GM10266 (cell line): ENCODE results near the gene PDGFRB.

Experiments
- DNase-seq: peaks from one replicate; pipeline ENCODE4 v3.0.0; 2012; ENCODE audit errors: extremely low spot score
- CTCF ChIP-seq: IDR thresholded peaks from 2 replicates; pipeline ENCODE4 v1.5.1; 2012; ENCODE audit warnings: mild to moderate bottlenecking, low read depth; ENCODE audit not compliant: control insufficient read depth, insufficient read depth; ENCODE audit errors: missing control alignments

Gene PDGFRB

DNA sequence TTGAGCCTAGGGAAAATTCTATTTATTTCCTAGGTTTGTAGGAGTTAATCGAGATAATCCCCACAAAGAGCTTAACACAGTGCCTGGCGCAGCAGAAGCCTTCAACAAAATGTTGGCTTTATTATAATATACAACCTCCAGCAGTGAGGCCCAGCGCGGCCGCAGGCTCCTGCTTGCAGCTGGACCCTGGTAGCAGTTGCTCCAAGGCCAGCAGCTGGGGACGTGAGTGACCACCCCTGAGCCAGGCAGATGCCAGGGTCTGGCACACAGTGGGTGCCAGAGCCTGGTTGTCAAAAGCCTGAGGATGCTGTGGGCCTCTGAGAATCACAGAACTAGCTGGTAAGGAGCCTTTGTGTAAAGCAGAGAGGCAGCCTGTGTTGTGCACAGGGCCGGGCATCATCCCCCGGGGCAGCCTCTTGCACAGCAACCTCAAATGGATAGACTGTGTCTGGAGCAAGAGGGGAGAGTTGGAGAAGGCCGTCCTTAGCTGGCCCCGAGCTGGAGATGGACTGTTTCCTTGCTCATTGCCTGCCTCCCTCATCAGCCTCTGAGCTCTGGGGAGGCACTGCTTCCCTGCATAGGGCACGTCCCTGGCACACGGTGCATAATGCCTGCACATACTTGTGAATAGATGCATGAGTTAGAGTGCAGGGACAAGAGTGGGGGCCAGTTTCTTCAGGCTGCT lies 86.5 kb downstream of the PDGFRB start:
- no peak for TF ChIP-seq CTCF
- no peak for DNase-seq

DNA sequence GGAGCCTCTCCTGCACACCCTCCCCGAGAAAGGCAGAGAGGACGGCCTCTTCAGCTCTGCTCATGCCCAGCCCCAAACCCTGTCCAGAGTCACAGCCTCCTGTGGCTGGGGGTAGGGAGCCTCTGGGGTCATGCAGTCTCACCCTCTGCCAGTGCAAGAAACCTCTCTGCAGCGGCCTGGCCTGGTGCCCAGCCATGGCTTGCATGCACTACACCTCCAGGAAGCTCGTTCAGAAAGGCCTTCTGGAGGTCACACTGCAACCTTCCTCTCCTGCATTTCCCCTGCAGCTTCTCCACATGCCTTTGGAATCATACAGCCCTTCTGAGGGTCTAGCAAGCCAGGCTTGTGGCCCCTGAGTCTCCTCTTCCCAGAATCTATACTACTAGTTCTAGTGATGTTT lies 87.2 kb downstream of the PDGFRB start:
- DNase-seq: no peak
- TF ChIP-seq CTCF: no peak

GRCh38 chr5:150068071-150068470 lies 87.6 kb downstream of the PDGFRB start:
- no peak for TF ChIP-seq CTCF
- no peak for DNase-seq

DNA sequence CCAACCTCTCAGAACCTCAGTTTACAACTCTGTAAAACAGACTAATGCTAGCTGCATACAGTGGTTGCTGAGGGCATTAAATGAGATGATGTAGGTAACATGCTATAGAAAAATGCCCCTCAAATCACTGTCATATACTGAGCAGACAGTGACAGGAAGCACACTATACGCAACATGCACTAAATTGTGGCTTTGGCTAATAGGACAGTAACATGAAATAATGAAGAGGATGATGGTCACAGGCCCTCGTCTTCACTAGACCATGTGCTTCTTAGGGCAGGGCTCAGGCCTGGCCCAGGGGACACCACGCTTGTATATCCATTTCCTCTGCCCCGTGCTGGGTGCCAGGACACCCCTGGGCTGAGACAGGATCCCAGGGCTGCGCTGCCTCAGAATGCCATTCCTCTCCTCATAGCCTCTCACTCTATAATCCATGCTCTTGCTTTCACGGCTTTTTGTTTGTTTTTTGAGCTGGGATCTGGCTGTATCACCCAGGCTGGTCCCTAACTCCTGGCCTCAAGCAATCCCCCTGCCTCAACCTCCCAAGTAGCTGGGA lies 88.2 kb downstream of the PDGFRB start:
- DNase-seq: no peak
- no peak for TF ChIP-seq CTCF

- peak; percentile 42 for DNase-seq
- no peak for TF ChIP-seq CTCF
These were observed 88.7 kb downstream of the PDGFRB start for GRCh38 chr5:150066901-150067396.

DNA sequence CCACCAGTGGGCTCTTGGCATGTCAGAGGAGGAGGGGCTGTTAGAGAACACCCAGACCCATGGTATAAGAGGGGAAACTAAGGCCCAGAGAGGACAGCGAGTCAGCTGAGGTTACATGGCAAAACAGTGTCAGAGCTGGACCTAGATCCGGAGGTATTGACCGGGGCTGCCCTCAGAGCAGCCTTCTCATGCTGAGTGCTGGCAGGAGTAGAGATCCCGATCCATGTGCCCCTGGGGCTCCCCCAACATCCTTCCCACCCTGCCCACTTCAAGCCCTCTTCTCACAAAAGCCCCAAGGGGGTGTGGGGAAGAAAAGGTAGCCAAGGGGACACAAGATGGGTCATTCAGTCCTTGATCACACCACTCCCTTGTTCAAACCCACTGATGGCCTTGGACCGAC lies 89.2 kb downstream of the PDGFRB start:
- no peak for TF ChIP-seq CTCF
- DNase-seq: no peak

- no peak for DNase-seq
- no peak for TF ChIP-seq CTCF
These were observed 89.8 kb downstream of the PDGFRB start for GRCh38 chr5:150065886-150066285.
